Measurements from ENCODE around the gene AP5Z1.

AP5Z1 gene

GRCh38 chr7:4745971-4746919 lies 29.2 kb upstream of the AP5Z1 start:
- no peak for DNase-seq (ENCODE audit: low spot score)

- DNase-seq (ENCODE audit: low spot score): no peak
Observed at GRCh38 chr7:4747013-4747412, 28.4 kb upstream of the AP5Z1 start.

GRCh38 chr7:4747746-4748145 lies 27.7 kb upstream of the AP5Z1 start:
- DNase-seq (ENCODE audit: low spot score): no peak

GRCh38 chr7:4748231-4748681 lies 27.2 kb upstream of the AP5Z1 start:
- DNase-seq (ENCODE audit: low spot score): no peak

GRCh38 chr7:4749363-4749762 lies 26.1 kb upstream of the AP5Z1 start:
- no peak for DNase-seq (ENCODE audit: low spot score)

GRCh38 chr7:4749798-4750197 lies 25.6 kb upstream of the AP5Z1 start:
- no peak for DNase-seq (ENCODE audit: low spot score)

- no peak for DNase-seq (ENCODE audit: low spot score)
Observed at GRCh38 chr7:4751398-4751947, 23.9 kb upstream of the AP5Z1 start.

GRCh38 chr7:4753598-4754432 lies 21.6 kb upstream of the AP5Z1 start:
- no peak for DNase-seq (ENCODE audit: low spot score)

GRCh38 chr7:4754433-4755010 lies 20.9 kb upstream of the AP5Z1 start:
- no peak for DNase-seq (ENCODE audit: low spot score)

- no peak for DNase-seq (ENCODE audit: low spot score)
Observed at GRCh38 chr7:4755045-4755444, 20.4 kb upstream of the AP5Z1 start.

GRCh38 chr7:4758111-4758510 lies 17.3 kb upstream of the AP5Z1 start:
- DNase-seq (ENCODE audit: low spot score): no peak

GRCh38 chr7:4758791-4759190 lies 16.6 kb upstream of the AP5Z1 start:
- no peak for DNase-seq (ENCODE audit: low spot score)

- no peak for DNase-seq (ENCODE audit: low spot score)
Observed at GRCh38 chr7:4759211-4759610, 16.2 kb upstream of the AP5Z1 start.

GRCh38 chr7:4760952-4761351 lies 14.5 kb upstream of the AP5Z1 start:
- DNase-seq (ENCODE audit: low spot score): no peak

GRCh38 chr7:4762121-4763055 lies 13.0 kb upstream of the AP5Z1 start:
- DNase-seq (ENCODE audit: low spot score): no peak

GRCh38 chr7:4763091-4763793 lies 12.2 kb upstream of the AP5Z1 start:
- DNase-seq (ENCODE audit: low spot score): no peak

GRCh38 chr7:4763794-4764185 lies 11.6 kb upstream of the AP5Z1 start:
- DNase-seq (ENCODE audit: low spot score): no peak

- DNase-seq (ENCODE audit: low spot score): no peak
Observed at GRCh38 chr7:4764402-4765007, 10.9 kb upstream of the AP5Z1 start.

GRCh38 chr7:4765776-4766490 lies 9.5 kb upstream of the AP5Z1 start:
- DNase-seq (ENCODE audit: low spot score): no peak

All from RKO (cell line).